ENCODE results near the gene BRAF.

GRCh38 chr7:140870003-140870402, 54.7 kb downstream of the BRAF start:
- TF ChIP-seq, protein P1, sequence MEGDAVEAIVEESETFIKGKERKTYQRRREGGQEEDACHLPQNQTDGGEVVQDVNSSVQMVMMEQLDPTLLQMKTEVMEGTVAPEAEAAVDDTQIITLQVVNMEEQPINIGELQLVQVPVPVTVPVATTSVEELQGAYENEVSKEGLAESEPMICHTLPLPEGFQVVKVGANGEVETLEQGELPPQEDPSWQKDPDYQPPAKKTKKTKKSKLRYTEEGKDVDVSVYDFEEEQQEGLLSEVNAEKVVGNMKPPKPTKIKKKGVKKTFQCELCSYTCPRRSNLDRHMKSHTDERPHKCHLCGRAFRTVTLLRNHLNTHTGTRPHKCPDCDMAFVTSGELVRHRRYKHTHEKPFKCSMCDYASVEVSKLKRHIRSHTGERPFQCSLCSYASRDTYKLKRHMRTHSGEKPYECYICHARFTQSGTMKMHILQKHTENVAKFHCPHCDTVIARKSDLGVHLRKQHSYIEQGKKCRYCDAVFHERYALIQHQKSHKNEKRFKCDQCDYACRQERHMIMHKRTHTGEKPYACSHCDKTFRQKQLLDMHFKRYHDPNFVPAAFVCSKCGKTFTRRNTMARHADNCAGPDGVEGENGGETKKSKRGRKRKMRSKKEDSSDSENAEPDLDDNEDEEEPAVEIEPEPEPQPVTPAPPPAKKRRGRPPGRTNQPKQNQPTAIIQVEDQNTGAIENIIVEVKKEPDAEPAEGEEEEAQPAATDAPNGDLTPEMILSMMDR (IDR thresholded peaks at IDR 0.05; ENCODE audit: low read length): no peak
- TF ChIP-seq EZH2 (optimal IDR thresholded peaks at IDR 0.05; ENCODE audit: low read depth, low read length) (no peak), EZH2phosphoT487 (IDR thresholded peaks at IDR 0.05; ENCODE audit: low read length) (no peak)

Measured in MM.1S (cell line).